H1 (cell line): ENCODE data around the gene PITPNC1. TPM values are rescaled to one million over a fixed set of nuclear protein-coding genes. Genes with fewer than 3 reads are reported as not detected.

ENCODE experiments used
- BACH1 ChIP-seq: IDR thresholded peaks from 2 replicates; pipeline ENCODE4 v1.6.1; 2012; ENCODE audit warnings: low read length, improper control_type of control experiment
- CBX5 ChIP-seq: fragments of 300-800, 300-1000 bp; sonication (generic); IDR thresholded peaks from 2 replicates; pipeline ENCODE4 v1.7.1; 2016; ENCODE audit warnings: antibody characterized with exemption, low read length, low read depth
- CHD2 ChIP-seq: IDR thresholded peaks from 2 replicates; pipeline ENCODE4 v1.6.1; 2012; ENCODE audit warnings: low read length, improper control_type of control experiment
- HDAC2 ChIP-seq, 2 experiments: fragments of 300-600 bp in 1 of 2; sonication (generic) in 1 of 2; IDR thresholded peaks; 2 replicates each; pipeline ENCODE4 v1.6.1; 2011 to 2012; ENCODE audit warnings: low read depth in 2 of 2, low read length in 2 of 2, mild to moderate bottlenecking in 2 of 2, moderate library complexity in 2 of 2, borderline replicate concordance in 1 of 2, inconsistent platforms in 1 of 2
- SAP30 ChIP-seq: fragments of 300-600 bp; sonication (generic); IDR thresholded peaks from 2 replicates; pipeline ENCODE4 v1.7.1; 2012; ENCODE audit warnings: low read length, moderate library complexity, mild to moderate bottlenecking, inconsistent platforms; ENCODE audit not compliant: insufficient read depth, insufficient replicate concordance
- TCF12 ChIP-seq: IDR thresholded peaks from 2 replicates; pipeline ENCODE4 v1.6.1; 2011; ENCODE audit warnings: low read depth, mild to moderate bottlenecking, low read length
- polyA plus RNA-seq, 7 experiments: library from polyadenylated mRNA; depleted of rRNA in 3 of 7; stranded (reverse) in 5 of 7; unstranded in 2 of 7; fragments of >200 nt in 5 of 7; fragments of 200-250 nt in 2 of 7; gene quantifications; 1 replicate in 5 of 7; 2 replicates in 1 of 7; 4 replicates in 1 of 7; pipeline versions ENCODE4 v1.2.1 to v1.2.3, GENCODE V29; 2011 to 2013; ENCODE audit warnings: missing spikeins in 2 of 7, mixed read lengths in 2 of 7
- total RNA-seq: library from RNA; stranded (reverse); fragmentation: NEBNext Ultra II Directional; extraction: Animal tissue kit (Norgen Biotek cat#: 25700); gene quantifications from 2 replicates; pipeline ENCODE4 v1.2.1, GENCODE V29; 2021
- TF ChIP-seq, protein P1 (sequence below): IDR thresholded peaks from 2 replicates; pipeline ENCODE4 v1.6.1; 2012; ENCODE audit warnings: inconsistent platforms
- TF ChIP-seq, protein P2 (sequence below): fragments of 300-600 bp; sonication (generic); IDR thresholded peaks from 2 replicates; pipeline ENCODE4 v1.7.1; 2012; ENCODE audit warnings: low read length, moderate library complexity, mild to moderate bottlenecking, inconsistent platforms; ENCODE audit not compliant: insufficient replicate concordance

PITPNC1 gene
- total and polyA plus RNA-seq, 2 of the 8 experiments (the other 6 are each of a cell fraction or from before 2014, with no cell fraction given), result 17.6 to 54.7 TPM

DNA sequence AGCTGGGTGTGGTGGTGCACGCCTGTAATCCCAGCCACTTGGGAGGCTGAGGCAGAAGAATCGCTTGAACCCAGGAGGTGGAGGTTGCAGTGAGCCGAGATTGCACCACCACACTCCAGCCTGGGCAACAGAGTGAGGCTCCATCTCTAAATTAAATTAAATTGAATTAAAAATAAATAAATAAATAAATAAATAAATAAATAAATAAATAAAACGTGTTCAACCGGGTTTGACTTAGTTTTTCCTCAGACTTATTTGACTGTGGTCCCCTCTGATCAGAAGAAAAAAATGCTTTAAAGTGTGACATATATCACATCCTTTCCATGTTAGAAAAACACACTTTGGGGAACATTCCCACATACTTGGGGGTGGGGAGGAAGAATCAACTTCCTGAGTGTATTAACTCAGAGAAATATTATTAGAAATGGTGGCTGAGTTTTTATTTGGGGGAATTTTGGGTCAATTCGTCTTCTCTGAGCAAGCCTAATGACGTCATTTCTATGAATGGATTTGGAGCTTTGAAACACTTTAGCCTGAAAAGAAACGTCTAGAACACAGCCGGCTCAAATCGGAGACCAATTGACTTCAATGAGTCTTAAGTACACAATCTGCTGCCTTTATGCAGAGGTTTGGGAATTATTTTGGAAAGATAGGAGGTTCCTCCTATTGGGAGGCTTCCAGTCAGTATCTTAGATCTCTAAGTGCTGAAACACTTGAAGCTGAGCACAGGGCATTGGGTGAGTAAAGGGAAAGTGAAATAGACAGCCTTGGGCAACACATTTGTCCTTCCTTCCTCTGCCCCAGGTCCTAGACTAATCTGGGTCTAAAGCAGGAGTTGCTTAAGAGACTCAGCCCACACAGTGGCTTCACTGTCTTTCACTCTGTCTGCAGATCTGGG lies 132.6 kb downstream of the PITPNC1 start (continued):
- TF ChIP-seq, protein P1, sequence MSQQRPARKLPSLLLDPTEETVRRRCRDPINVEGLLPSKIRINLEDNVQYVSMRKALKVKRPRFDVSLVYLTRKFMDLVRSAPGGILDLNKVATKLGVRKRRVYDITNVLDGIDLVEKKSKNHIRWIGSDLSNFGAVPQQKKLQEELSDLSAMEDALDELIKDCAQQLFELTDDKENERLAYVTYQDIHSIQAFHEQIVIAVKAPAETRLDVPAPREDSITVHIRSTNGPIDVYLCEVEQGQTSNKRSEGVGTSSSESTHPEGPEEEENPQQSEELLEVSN, result no peak
- TF ChIP-seq CBX5 (no peak), BACH1 (no peak), TCF12 (no peak), SAP30 (no peak), HDAC2 (IDR thresholded peaks at IDR 0.05; ENCODE audit: borderline replicate concordance in 1 of 2, low read depth in 2 of 2, low read length in 2 of 2) (no peak), CHD2 (no peak)
- TF ChIP-seq, protein P2, sequence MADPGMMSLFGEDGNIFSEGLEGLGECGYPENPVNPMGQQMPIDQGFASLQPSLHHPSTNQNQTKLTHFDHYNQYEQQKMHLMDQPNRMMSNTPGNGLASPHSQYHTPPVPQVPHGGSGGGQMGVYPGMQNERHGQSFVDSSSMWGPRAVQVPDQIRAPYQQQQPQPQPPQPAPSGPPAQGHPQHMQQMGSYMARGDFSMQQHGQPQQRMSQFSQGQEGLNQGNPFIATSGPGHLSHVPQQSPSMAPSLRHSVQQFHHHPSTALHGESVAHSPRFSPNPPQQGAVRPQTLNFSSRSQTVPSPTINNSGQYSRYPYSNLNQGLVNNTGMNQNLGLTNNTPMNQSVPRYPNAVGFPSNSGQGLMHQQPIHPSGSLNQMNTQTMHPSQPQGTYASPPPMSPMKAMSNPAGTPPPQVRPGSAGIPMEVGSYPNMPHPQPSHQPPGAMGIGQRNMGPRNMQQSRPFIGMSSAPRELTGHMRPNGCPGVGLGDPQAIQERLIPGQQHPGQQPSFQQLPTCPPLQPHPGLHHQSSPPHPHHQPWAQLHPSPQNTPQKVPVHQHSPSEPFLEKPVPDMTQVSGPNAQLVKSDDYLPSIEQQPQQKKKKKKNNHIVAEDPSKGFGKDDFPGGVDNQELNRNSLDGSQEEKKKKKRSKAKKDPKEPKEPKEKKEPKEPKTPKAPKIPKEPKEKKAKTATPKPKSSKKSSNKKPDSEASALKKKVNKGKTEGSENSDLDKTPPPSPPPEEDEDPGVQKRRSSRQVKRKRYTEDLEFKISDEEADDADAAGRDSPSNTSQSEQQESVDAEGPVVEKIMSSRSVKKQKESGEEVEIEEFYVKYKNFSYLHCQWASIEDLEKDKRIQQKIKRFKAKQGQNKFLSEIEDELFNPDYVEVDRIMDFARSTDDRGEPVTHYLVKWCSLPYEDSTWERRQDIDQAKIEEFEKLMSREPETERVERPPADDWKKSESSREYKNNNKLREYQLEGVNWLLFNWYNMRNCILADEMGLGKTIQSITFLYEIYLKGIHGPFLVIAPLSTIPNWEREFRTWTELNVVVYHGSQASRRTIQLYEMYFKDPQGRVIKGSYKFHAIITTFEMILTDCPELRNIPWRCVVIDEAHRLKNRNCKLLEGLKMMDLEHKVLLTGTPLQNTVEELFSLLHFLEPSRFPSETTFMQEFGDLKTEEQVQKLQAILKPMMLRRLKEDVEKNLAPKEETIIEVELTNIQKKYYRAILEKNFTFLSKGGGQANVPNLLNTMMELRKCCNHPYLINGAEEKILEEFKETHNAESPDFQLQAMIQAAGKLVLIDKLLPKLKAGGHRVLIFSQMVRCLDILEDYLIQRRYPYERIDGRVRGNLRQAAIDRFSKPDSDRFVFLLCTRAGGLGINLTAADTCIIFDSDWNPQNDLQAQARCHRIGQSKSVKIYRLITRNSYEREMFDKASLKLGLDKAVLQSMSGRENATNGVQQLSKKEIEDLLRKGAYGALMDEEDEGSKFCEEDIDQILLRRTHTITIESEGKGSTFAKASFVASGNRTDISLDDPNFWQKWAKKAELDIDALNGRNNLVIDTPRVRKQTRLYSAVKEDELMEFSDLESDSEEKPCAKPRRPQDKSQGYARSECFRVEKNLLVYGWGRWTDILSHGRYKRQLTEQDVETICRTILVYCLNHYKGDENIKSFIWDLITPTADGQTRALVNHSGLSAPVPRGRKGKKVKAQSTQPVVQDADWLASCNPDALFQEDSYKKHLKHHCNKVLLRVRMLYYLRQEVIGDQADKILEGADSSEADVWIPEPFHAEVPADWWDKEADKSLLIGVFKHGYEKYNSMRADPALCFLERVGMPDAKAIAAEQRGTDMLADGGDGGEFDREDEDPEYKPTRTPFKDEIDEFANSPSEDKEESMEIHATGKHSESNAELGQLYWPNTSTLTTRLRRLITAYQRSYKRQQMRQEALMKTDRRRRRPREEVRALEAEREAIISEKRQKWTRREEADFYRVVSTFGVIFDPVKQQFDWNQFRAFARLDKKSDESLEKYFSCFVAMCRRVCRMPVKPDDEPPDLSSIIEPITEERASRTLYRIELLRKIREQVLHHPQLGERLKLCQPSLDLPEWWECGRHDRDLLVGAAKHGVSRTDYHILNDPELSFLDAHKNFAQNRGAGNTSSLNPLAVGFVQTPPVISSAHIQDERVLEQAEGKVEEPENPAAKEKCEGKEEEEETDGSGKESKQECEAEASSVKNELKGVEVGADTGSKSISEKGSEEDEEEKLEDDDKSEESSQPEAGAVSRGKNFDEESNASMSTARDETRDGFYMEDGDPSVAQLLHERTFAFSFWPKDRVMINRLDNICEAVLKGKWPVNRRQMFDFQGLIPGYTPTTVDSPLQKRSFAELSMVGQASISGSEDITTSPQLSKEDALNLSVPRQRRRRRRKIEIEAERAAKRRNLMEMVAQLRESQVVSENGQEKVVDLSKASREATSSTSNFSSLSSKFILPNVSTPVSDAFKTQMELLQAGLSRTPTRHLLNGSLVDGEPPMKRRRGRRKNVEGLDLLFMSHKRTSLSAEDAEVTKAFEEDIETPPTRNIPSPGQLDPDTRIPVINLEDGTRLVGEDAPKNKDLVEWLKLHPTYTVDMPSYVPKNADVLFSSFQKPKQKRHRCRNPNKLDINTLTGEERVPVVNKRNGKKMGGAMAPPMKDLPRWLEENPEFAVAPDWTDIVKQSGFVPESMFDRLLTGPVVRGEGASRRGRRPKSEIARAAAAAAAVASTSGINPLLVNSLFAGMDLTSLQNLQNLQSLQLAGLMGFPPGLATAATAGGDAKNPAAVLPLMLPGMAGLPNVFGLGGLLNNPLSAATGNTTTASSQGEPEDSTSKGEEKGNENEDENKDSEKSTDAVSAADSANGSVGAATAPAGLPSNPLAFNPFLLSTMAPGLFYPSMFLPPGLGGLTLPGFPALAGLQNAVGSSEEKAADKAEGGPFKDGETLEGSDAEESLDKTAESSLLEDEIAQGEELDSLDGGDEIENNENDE, result no peak
